ENCODE measurements around the gene EFHC1.

- peak; percentile 63 to 65 for TF ChIP-seq RAD21 (IDR thresholded peaks at IDR 0.05)
- no peak for TF ChIP-seq CTCF (IDR thresholded peaks at IDR 0.05; ENCODE audit: low read depth, low read length, missing input control)
- peak; percentile 84 for TF ChIP-seq YY1 (IDR thresholded peaks at IDR 0.05)
- peak; percentile 68 for TF ChIP-seq ZBTB33 (IDR thresholded peaks at IDR 0.05)
- peak; percentile 56 to 73 for TF ChIP-seq JUND (IDR thresholded peaks at IDR 0.05)
- peak; percentile 32 for TF ChIP-seq ATF3 (IDR thresholded peaks at IDR 0.05)
- peak; percentile 86 for TF ChIP-seq SP1 (IDR thresholded peaks at IDR 0.05)
- peak; percentile 52 for TF ChIP-seq MAX (IDR thresholded peaks at IDR 0.05)
- no peak for TF ChIP-seq TAF1 (conservative IDR thresholded peaks at IDR 0.05)
- peak; percentile 64 for TF ChIP-seq REST (IDR thresholded peaks at IDR 0.05)
These were observed 30.3 kb upstream of the EFHC1 start for GRCh38 chr6:52389626-52390360.
